Vagina (tissue), 2 donors: ENCODE data around the gene MIGA2.

ENCODE experiments used
- POLR2A ChIP-seq, 2 donors: fragments of 450-650 bp; IDR thresholded peaks; one replicate each; pipeline ENCODE4 v1.6.1; 2017; ENCODE audit warnings: antibody characterized with exemption in 2 of 2, mild to moderate bottlenecking in 2 of 2, moderate library complexity in 2 of 2
- POLR2AphosphoS5 ChIP-seq, 2 donors: sonication (generic); formaldehyde crosslinking; IDR thresholded peaks; one replicate each; pipeline ENCODE4 v1.9.0; 2017; ENCODE audit warnings: antibody characterized with exemption in 2 of 2, mild to moderate bottlenecking in 2 of 2, low read depth in 1 of 2; ENCODE audit not compliant: insufficient read depth in 1 of 2
- TF ChIP-seq, protein P1 (sequence below), 3 experiments: fragments of 450-650 bp in 2 of 3; fragments of 200-600 bp in 1 of 3; sonication (generic) in 1 of 3; IDR thresholded peaks; one replicate each; pipeline ENCODE4 v1.5.1; 2017 to 2019; ENCODE audit warnings: antibody characterized with exemption in 3 of 3, mild to moderate bottlenecking in 2 of 3, moderate library complexity in 2 of 3

DNA sequence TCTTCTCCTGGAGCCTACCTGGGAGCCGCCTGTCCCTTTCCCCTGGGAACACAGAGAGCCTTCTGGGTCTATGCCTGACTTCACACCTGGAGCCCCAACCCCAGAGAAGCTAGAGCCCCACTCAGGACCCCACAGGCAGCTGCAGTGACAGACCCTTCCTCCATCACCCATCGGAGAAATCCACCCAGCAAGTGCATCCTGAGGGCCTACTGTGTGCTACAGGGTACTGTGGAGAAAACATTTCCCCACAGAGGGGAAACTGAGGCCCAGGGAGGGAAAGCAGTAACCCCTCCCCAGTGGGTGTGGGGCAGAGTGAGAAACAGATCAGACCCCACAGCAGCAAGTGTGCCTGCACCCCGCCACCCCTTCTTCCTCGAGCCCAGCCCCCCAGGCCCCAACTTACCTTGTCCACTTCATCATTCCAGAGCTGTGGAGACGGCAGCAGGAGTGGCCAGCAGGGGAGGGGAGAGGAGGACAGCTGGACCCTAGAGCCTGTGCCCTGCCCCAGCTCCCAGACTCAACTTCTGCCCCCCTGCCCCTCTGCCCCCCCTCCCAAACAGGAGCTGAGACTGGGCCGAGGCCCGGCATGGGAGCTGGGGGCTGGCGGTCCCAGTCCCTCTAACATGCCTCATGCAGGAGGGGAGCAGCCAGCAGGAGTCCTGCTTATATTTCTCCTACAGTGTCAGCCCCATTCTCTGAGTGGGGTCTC, 26.0 kb upstream of the MIGA2 start:
- TF ChIP-seq POLR2AphosphoS5 (IDR thresholded peaks at IDR 0.05; ENCODE audit: insufficient read depth in 1 of 2, low read depth in 1 of 2) = no peak
- TF ChIP-seq POLR2A (IDR thresholded peaks at IDR 0.05) = no peak
- TF ChIP-seq, protein P1, sequence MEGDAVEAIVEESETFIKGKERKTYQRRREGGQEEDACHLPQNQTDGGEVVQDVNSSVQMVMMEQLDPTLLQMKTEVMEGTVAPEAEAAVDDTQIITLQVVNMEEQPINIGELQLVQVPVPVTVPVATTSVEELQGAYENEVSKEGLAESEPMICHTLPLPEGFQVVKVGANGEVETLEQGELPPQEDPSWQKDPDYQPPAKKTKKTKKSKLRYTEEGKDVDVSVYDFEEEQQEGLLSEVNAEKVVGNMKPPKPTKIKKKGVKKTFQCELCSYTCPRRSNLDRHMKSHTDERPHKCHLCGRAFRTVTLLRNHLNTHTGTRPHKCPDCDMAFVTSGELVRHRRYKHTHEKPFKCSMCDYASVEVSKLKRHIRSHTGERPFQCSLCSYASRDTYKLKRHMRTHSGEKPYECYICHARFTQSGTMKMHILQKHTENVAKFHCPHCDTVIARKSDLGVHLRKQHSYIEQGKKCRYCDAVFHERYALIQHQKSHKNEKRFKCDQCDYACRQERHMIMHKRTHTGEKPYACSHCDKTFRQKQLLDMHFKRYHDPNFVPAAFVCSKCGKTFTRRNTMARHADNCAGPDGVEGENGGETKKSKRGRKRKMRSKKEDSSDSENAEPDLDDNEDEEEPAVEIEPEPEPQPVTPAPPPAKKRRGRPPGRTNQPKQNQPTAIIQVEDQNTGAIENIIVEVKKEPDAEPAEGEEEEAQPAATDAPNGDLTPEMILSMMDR (IDR thresholded peaks at IDR 0.05) = no peak
